ENCODE measurements around the gene AOPEP. TPM values are rescaled to one million over a fixed set of nuclear protein-coding genes. Genes with fewer than 3 reads are reported as not detected.

AOPEP gene
- total RNA-seq, 1 donor from 2014 or later = 175 TPM

DNA sequence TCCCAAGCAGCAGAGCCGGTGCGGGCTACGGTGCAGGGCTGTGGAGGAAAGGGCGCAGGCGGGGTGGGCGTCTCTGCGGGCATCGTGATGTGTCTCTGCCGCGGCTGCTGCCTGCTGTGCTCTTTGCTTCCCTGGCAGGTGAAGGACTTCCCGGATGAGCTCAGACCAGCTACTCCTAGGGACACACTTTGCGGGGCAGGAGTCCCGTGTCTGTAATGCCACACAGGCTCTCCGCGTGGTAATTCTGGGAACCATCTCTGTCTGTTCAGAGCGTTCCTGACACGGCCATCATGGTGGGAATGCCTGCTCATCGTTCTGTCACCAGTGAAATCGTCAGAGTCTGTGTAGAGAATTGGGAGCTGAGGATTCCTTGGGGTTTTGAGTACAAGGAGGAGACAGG lies 355.5 kb downstream of the AOPEP start:
- intact Hi-C loops (cut with micrococcal nuclease) = no loop called here
- TF ChIP-seq, protein P1, sequence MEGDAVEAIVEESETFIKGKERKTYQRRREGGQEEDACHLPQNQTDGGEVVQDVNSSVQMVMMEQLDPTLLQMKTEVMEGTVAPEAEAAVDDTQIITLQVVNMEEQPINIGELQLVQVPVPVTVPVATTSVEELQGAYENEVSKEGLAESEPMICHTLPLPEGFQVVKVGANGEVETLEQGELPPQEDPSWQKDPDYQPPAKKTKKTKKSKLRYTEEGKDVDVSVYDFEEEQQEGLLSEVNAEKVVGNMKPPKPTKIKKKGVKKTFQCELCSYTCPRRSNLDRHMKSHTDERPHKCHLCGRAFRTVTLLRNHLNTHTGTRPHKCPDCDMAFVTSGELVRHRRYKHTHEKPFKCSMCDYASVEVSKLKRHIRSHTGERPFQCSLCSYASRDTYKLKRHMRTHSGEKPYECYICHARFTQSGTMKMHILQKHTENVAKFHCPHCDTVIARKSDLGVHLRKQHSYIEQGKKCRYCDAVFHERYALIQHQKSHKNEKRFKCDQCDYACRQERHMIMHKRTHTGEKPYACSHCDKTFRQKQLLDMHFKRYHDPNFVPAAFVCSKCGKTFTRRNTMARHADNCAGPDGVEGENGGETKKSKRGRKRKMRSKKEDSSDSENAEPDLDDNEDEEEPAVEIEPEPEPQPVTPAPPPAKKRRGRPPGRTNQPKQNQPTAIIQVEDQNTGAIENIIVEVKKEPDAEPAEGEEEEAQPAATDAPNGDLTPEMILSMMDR (IDR thresholded peaks at IDR 0.05; ENCODE audit: borderline replicate concordance) = no peak
- Histone ChIP-seq H3K27ac (replicated peaks) (peak overlapping the region; percentile 90), H3K4me3 (no peak overlapping the region), H3K36me3 (peaks cover 61% of the 10 kb centered on the region), H3K4me1 (peaks cover 100% of the 10 kb centered on the region), H3K27me3 (ENCODE audit: low read depth) (no peaks in the 10 kb centered on the region), H3K9me3 (replicated peaks) (no peaks in the 10 kb centered on the region)
- DNase-seq = no peak

DNA sequence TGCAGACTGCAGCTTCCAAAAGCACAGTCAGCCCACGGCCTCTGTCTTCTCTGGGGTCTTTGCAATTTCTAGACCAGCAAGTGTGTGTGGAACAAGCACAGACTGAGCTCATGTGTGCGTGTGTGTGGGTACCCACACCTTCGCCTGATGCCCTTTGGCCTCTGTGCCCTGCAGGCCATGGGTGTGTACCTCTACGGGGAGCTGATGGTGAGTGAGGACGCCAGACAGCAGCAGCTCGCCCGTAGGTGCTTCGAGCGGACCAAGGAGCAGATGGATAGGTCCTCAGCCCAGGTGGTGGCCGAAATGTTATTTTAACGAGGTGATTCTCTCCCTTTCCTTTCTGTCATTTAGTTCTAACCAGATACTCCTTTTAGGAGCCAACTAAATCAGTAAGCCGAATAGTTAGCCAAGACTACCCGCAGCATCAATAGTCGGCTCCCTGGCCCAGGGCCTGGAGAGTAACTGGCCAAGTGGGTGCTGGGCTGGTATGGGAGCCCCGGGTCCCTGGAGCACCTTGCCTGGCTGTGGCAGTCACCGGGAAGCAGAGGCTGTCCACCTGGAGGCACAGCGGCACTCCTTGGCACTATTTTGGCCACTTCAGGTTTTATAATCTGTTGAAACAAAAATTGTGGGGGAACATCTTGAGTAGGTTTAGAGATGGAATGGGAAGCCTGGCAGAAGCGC lies 356.0 kb downstream of the AOPEP start:
- H3K4me3 ChIP-seq = no peak overlapping the region
- H3K36me3 ChIP-seq = peaks cover 66% of the 10 kb centered on the region
- no peaks in the 10 kb centered on the region for H3K9me3 ChIP-seq (replicated peaks)
- intact Hi-C loops (cut with micrococcal nuclease) = no loop called here
- H3K27me3 ChIP-seq (ENCODE audit: low read depth) = no peaks in the 10 kb centered on the region
- H3K4me1 ChIP-seq = peaks cover 100% of the 10 kb centered on the region
- TF ChIP-seq, protein P1 (IDR thresholded peaks at IDR 0.05; ENCODE audit: borderline replicate concordance) = no peak
- DNase-seq = no peak
- H3K27ac ChIP-seq (replicated peaks) = peak overlapping the region; percentile 90

DNA sequence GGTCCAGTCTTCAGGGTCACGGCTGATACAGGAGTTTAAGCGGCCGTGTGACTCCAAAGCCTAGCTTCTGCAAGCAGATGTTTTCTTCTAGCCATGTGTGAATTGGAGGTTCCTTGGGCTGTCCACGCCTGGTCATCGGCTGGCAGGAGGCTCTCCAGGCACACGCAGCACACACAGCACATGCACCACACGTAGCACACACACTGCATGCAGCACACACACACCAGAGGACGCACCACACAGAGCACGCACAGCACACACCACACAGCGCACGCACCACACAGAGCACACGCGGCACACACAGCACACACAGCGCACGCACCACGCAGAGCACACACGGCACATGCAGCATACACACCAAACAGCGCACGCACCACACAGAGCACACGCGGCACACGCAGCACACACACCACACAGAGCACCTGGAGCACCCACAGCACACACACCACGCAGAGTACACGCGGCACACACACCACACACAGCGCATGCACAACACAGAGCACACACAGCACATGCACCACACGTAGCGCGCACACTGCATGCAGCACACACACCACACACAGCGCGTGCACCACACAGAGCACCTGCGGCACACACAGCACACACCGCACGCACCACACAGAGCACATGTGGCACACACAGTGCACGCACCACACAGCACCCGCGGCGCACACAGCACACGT lies 356.7 kb downstream of the AOPEP start:
- peak overlapping the region; percentile 90 for H3K27ac ChIP-seq (replicated peaks)
- TF ChIP-seq, protein P1 (IDR thresholded peaks at IDR 0.05; ENCODE audit: borderline replicate concordance) = no peak
- DNase-seq = no peak
- peaks cover 68% of the 10 kb centered on the region for H3K36me3 ChIP-seq
- H3K27me3 ChIP-seq (ENCODE audit: low read depth) = no peaks in the 10 kb centered on the region
- intact Hi-C loops (cut with micrococcal nuclease) = no loop called here
- peaks cover 100% of the 10 kb centered on the region for H3K4me1 ChIP-seq
- no peaks in the 10 kb centered on the region for H3K9me3 ChIP-seq (replicated peaks)
- no peak overlapping the region for H3K4me3 ChIP-seq

DNA sequence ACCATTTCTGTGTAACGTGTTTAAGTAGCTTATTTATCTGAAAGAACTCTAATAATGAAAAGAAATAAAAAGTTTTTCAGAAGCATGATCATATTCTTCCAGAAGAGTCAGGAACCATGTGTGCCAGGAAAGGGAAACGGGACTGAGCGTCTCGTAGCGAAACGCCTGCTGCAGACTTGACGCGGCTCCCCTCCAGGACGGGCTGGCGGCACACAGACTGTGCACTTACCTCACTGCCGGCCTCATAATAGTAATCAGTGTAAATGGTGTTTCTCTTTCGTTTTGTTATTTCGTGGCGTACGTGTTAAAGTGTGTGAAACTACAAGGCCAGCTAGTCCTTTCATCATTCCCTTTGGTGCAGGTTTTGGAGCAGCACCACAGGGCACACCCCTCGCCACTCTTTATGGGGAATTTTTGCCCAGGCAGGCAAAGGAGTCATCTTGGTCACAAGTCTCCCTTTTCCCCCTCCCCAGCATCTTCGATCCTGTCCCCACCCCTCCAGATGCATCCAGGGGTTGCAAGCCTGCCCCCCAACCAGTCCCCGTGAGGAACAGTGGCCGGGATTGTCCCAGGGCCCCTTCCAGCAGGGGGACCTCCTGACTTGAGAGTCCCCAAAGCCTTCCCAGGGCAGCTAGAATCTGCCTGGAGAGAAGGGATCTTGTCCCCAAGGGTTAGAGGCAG lies 357.9 kb downstream of the AOPEP start:
- Histone ChIP-seq H3K27ac (replicated peaks) (peak overlapping the region; percentile 90), H3K9me3 (replicated peaks) (no peaks in the 10 kb centered on the region), H3K4me1 (peaks cover 100% of the 10 kb centered on the region), H3K27me3 (ENCODE audit: low read depth) (no peaks in the 10 kb centered on the region), H3K4me3 (peak overlapping the region; percentile 10), H3K36me3 (peaks cover 74% of the 10 kb centered on the region)
- intact Hi-C loops (cut with micrococcal nuclease) = no loop called here
- TF ChIP-seq, protein P1 (IDR thresholded peaks at IDR 0.05; ENCODE audit: borderline replicate concordance) = no peak
- DNase-seq = no peak

DNA sequence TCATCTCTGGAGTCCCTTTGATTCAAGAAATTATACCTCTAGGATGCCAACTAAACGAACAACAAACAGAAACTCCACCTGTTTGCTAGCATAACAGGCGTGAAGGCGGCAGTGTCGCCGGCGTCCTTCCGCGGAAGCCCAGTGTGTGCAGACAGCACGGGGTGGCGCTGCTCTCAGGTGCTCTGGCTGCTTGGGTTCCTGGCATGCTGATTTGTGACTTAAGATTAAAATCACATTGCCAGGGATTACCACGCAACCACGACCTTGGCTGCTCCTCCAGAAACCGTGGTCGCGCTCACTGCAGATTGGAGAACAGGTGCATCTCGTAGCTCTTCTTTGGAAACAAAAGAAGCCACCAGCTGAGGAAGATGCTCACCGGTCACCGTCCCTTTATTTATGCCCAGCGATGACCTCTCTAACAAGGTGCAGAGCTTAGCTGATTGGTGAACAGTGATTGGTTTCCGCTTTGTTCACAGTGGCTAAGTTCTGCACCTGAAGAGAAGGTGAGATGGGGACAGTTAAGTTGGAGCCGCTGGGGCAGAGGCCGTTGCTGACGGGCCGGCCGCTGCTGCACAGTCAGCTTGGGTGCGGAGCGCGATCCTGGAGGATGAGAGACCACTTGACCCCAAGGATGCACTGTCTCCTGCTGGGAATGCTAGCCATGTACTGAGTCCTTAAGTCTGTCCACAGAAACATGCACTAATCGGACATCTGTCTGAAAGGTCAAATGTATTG lies 358.7 kb downstream of the AOPEP start:
- no peaks in the 10 kb centered on the region for H3K27me3 ChIP-seq (ENCODE audit: low read depth)
- H3K27ac ChIP-seq (replicated peaks) = peak overlapping the region; percentile 90
- no peak overlapping the region for H3K4me3 ChIP-seq
- TF ChIP-seq, protein P1 (IDR thresholded peaks at IDR 0.05; ENCODE audit: borderline replicate concordance) = no peak
- no peaks in the 10 kb centered on the region for H3K9me3 ChIP-seq (replicated peaks)
- H3K4me1 ChIP-seq = peaks cover 100% of the 10 kb centered on the region
- intact Hi-C loops (cut with micrococcal nuclease) = no loop called here
- H3K36me3 ChIP-seq = peaks cover 79% of the 10 kb centered on the region
- DNase-seq = no peak
